Loucy (cell line): ENCODE data around the gene PVALEF.

Experiments used
- H2AFZ ChIP-seq: fragments of 200-600 bp; sonication (generic); 2 replicates; pipeline ENCODE4 v1.6.0; 2016; ENCODE audit warnings: antibody characterized with exemption, mild to moderate bottlenecking, low read length, moderate library complexity
- H3F3A ChIP-seq: fragments of 200-600 bp; 2 replicates; pipeline ENCODE4 v1.6.0; 2016; ENCODE audit warnings: antibody characterized with exemption, low read depth, mild to moderate bottlenecking
- H3K27me3 ChIP-seq: fragments of 200-600 bp; sonication (generic); 2 replicates; pipeline ENCODE4 v1.6.1; 2014; ENCODE audit warnings: low read length, mild to moderate bottlenecking; ENCODE audit not compliant: insufficient read depth, poor library complexity, severe bottlenecking
- H3K36me3 ChIP-seq: fragments of 200-600 bp; sonication (generic); 2 replicates; pipeline ENCODE4 v1.6.1; 2016; ENCODE audit warnings: low read length; ENCODE audit not compliant: insufficient read depth
- H3K4me1 ChIP-seq: fragments of 200-600 bp; sonication (generic); 2 replicates; pipeline ENCODE4 v1.5.1; 2014; ENCODE audit warnings: low read length, mild to moderate bottlenecking; ENCODE audit not compliant: insufficient read depth, poor library complexity, severe bottlenecking
- H3K4me2 ChIP-seq: fragments of 200-600 bp; sonication (generic); 2 replicates; pipeline ENCODE4 v1.6.0; 2014; ENCODE audit warnings: antibody characterized with exemption, low read length, low read depth, mild to moderate bottlenecking; ENCODE audit not compliant: poor library complexity, severe bottlenecking
- H3K4me3 ChIP-seq: fragments of 200-600 bp; sonication (generic); 2 replicates; pipeline ENCODE4 v1.5.1; 2014; ENCODE audit warnings: low read length, mild to moderate bottlenecking, mixed read lengths; ENCODE audit not compliant: poor library complexity, severe bottlenecking
- H3K79me2 ChIP-seq: fragments of 200-600 bp; sonication (generic); 2 replicates; pipeline ENCODE4 v1.6.1; 2014; ENCODE audit warnings: low read length; ENCODE audit not compliant: insufficient read depth
- H3K9ac ChIP-seq: fragments of 200-600 bp; sonication (generic); 2 replicates; pipeline ENCODE4 v1.6.0; 2014; ENCODE audit warnings: mild to moderate bottlenecking, low read depth, low read length, moderate library complexity; ENCODE audit not compliant: poor library complexity, severe bottlenecking
- H3K9me2 ChIP-seq: fragments of 200-600 bp; sonication (generic); replicated peaks from 2 replicates; pipeline ENCODE4 v1.6.1; 2016; ENCODE audit warnings: low read depth, low read length, mixed read lengths
- H3K9me3 ChIP-seq: fragments of 200-600 bp; sonication (generic); 2 replicates; pipeline ENCODE4 v1.6.1; 2014; ENCODE audit warnings: mild to moderate bottlenecking, antibody characterized with exemption, low read length, low read depth; ENCODE audit not compliant: insufficient read depth
- H4K20me1 ChIP-seq: fragments of 200-600 bp; sonication (generic); 2 replicates; pipeline ENCODE4 v1.6.0; 2014; ENCODE audit warnings: antibody characterized with exemption, low read length, mild to moderate bottlenecking; ENCODE audit not compliant: insufficient read depth, poor library complexity, severe bottlenecking
- EZH2phosphoT487 ChIP-seq: fragments of 200-600 bp; IDR thresholded peaks from 2 replicates; pipeline ENCODE4 v1.6.1; 2018; ENCODE audit warnings: antibody characterized with exemption, mild to moderate bottlenecking, moderate library complexity, borderline replicate concordance
- TF ChIP-seq, protein P1 (sequence below): fragments of 200-600 bp; sonication (generic); conservative IDR thresholded peaks from 2 replicates; pipeline ENCODE4 v1.5.1; 2014; ENCODE audit warnings: mild to moderate bottlenecking, antibody characterized with exemption, low read length

The PVALEF gene

DNA sequence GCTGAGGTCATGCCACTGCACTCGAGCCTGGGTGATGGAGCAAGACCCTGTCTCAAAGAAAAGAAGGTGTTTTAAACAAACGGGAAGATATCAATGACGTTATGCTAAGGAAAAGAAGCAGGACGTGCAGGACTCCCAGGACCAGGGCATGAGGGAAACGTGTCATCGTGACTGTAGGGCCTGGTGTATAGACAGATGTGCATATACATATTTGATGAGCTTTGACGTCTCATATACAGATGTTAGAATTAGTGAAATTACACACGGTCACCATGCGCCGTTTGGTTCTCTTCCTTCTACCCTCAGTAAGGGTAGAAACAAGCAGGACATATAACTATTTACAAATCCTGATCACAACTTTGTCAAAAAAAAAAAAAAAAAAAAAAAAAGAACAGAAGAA lies 17.6 kb upstream of the PVALEF start:
- H3K4me2 ChIP-seq: no peak overlapping the region
- no peaks in the 10 kb centered on the region for H3K9me3 ChIP-seq
- no peaks in the 10 kb centered on the region for H3K79me2 ChIP-seq
- H4K20me1 ChIP-seq: no peaks in the 10 kb centered on the region
- no peaks in the 10 kb centered on the region for H3K9me2 ChIP-seq
- no peaks in the 10 kb centered on the region for H3F3A ChIP-seq
- no peaks in the 10 kb centered on the region for H3K4me1 ChIP-seq
- no peak for TF ChIP-seq EZH2phosphoT487
- TF ChIP-seq, protein P1, sequence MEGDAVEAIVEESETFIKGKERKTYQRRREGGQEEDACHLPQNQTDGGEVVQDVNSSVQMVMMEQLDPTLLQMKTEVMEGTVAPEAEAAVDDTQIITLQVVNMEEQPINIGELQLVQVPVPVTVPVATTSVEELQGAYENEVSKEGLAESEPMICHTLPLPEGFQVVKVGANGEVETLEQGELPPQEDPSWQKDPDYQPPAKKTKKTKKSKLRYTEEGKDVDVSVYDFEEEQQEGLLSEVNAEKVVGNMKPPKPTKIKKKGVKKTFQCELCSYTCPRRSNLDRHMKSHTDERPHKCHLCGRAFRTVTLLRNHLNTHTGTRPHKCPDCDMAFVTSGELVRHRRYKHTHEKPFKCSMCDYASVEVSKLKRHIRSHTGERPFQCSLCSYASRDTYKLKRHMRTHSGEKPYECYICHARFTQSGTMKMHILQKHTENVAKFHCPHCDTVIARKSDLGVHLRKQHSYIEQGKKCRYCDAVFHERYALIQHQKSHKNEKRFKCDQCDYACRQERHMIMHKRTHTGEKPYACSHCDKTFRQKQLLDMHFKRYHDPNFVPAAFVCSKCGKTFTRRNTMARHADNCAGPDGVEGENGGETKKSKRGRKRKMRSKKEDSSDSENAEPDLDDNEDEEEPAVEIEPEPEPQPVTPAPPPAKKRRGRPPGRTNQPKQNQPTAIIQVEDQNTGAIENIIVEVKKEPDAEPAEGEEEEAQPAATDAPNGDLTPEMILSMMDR: no peak
- no peak overlapping the region for H3K9ac ChIP-seq
- H2AFZ ChIP-seq: no peak overlapping the region
- no peaks in the 10 kb centered on the region for H3K27me3 ChIP-seq
- H3K4me3 ChIP-seq: no peak overlapping the region
- H3K36me3 ChIP-seq: no peaks in the 10 kb centered on the region

- Histone ChIP-seq H2AFZ (no peak overlapping the region), H3K36me3 (no peaks in the 10 kb centered on the region), H3K9me2 (no peaks in the 10 kb centered on the region), H3K4me3 (no peak overlapping the region), H3K4me2 (no peak overlapping the region), H3K79me2 (no peaks in the 10 kb centered on the region), H3K9ac (no peak overlapping the region), H4K20me1 (no peaks in the 10 kb centered on the region), H3K4me1 (no peaks in the 10 kb centered on the region), H3K9me3 (no peaks in the 10 kb centered on the region), H3F3A (no peaks in the 10 kb centered on the region), H3K27me3 (no peaks in the 10 kb centered on the region)
- TF ChIP-seq EZH2phosphoT487: no peak
- TF ChIP-seq, protein P1: no peak
These were observed 16.7 kb upstream of the PVALEF start for GRCh38 chr17:81148571-81148970.

DNA sequence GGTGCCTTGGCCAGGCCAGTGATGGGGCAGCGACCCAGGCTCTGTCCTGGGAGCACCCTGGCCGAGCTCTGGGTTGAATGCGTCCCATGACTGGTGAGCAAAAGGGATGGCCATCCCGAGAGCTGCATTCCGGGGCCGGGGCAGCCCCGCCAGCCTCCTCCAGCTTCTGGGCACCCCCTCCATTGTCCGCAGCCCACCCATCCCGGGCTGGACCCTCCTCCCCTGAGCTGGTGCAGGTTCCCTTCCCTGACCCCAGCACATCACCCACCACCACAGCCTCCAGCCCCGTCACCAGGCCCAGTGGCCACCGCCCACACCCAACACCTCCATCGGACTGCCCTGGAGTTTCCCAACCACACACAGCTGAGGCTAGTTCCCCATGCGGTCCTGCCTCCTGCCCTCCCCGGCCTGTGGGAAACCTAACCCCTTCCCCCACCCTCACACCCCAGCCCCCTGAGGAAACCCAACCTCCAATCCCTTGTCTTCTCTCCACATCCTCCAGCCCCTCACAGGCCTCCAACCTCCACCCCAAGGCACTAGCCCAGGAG lies 16.2 kb upstream of the PVALEF start:
- H3K4me2 ChIP-seq: no peak overlapping the region
- no peaks in the 10 kb centered on the region for H3K4me1 ChIP-seq
- no peaks in the 10 kb centered on the region for H3K9me3 ChIP-seq
- no peaks in the 10 kb centered on the region for H3K27me3 ChIP-seq
- H3K9me2 ChIP-seq: no peaks in the 10 kb centered on the region
- TF ChIP-seq EZH2phosphoT487: no peak
- TF ChIP-seq, protein P1: no peak
- no peak overlapping the region for H3K4me3 ChIP-seq
- H3F3A ChIP-seq: no peaks in the 10 kb centered on the region
- H3K36me3 ChIP-seq: no peaks in the 10 kb centered on the region
- H4K20me1 ChIP-seq: no peaks in the 10 kb centered on the region
- H2AFZ ChIP-seq: no peak overlapping the region
- H3K9ac ChIP-seq: no peak overlapping the region
- H3K79me2 ChIP-seq: no peaks in the 10 kb centered on the region
